HG03558 (cell line): ENCODE measurements around the gene FAM222A.

ENCODE experiments used
- ATAC-seq: cut with Tn5 transposase; IDR thresholded peaks from one replicate; pipeline ENCODE4 v1.9.1; 2021; ENCODE audit warnings: moderate number of reproducible peaks; ENCODE audit not compliant: unreplicated experiment; ENCODE audit errors: extremely low read depth

FAM222A gene

GRCh38 chr12:109815757-109816617, 102.4 kb downstream of the FAM222A start:
- ATAC-seq = no peak

- no peak for ATAC-seq
These were observed 103.2 kb downstream of the FAM222A start for GRCh38 chr12:109816870-109817269.

DNA sequence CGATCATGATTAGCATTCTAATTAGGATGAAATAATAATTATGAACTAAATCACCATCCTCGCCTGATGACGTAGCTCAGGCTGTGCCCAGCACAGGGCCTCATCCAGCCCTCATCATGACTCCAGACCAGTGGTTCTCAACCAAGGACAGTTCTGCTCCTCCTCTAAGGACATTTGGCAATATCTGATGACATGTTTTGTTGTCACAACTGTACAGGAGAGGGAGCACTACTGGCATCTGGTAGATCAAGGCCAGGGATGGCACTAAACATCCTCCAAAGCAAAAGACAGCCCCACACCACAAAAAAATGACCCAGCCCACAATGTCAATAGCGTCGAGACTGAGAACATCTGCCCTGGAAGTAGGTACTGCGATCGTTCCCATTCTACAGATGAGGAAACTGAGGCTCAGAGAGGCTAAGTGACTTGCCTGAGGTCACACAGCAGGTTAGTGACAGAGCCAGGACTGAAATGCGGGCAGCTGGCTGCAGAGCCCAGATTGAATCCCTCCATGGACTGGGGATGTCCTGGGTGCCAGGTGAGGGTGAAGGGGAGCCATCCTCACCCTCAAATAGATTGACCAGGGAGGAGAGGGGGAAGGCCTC, 104.1 kb downstream of the FAM222A start:
- ATAC-seq = no peak

GRCh38 chr12:109818253-109818652, 104.6 kb downstream of the FAM222A start:
- ATAC-seq = no peak

- no peak for ATAC-seq
These were observed 105.4 kb downstream of the FAM222A start for GRCh38 chr12:109818905-109819500.
